ENCODE data around the gene SEM1. TPM values are rescaled to one million over a fixed set of nuclear protein-coding genes. Genes with fewer than 3 reads are reported as not detected.

SEM1 gene
- total and polyA plus RNA-seq, 9 donors: 20.5 to 308 (median 45.9) TPM

- Histone ChIP-seq H3K27me3 (no peaks in the 10 kb centered on the region), H3K4me3 (no peak overlapping the region), H3K4me1 (ENCODE audit: insufficient read depth) (peaks cover 2% of the 10 kb centered on the region), H3K36me3 (no peaks in the 10 kb centered on the region), H3K27ac (no peak overlapping the region), H3K9me3 (no peaks in the 10 kb centered on the region)
- TF ChIP-seq POLR2A (IDR thresholded peaks at IDR 0.05): no peak
- 90 to 97% (median 94%) methylated on average over 1 of the region's 1 CpG for WGBS, 3 donors
- DNase-seq: no peak
- intact Hi-C loops (cut with DNase I): no loop called here
These were observed 23.9 kb downstream of the SEM1 start for GRCh38 chr7:96685755-96686154.

DNA sequence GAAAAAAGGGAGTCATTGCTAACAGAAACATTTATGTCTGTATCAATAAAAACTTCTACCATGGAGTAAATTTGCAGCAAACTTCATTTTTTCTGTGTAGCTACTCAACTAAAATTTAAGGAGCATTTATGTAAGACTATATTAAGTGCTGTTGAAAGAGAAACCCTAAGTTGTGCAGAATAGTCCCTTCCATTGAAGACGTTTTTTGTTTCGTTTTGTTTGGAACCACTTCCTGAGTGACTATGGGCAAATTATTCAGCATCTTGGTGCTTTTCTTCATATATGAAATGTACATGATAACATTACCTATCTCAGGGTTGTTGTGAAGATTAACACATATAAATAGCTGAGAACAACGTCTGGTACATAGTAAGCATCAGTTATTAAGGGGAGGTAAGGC, 24.3 kb downstream of the SEM1 start:
- TF ChIP-seq POLR2A (IDR thresholded peaks at IDR 0.05): no peak
- TF ChIP-seq CTCF (IDR thresholded peaks at IDR 0.05): no peak
- no peak for TF ChIP-seq EP300 (IDR thresholded peaks at IDR 0.05)
- Histone ChIP-seq H3K27me3 (no peaks in the 10 kb centered on the region), H3K4me1 (ENCODE audit: insufficient read depth) (peaks cover 2% of the 10 kb centered on the region), H3K27ac (no peak overlapping the region), H3K4me3 (no peak overlapping the region), H3K36me3 (no peaks in the 10 kb centered on the region), H3K9me3 (no peaks in the 10 kb centered on the region)
- no peak for DNase-seq
- 79 to 85% (median 85%) methylated on average over 3 of the region's 3 CpGs for WGBS, 3 donors
- intact Hi-C loops (cut with DNase I): no loop called here

DNA sequence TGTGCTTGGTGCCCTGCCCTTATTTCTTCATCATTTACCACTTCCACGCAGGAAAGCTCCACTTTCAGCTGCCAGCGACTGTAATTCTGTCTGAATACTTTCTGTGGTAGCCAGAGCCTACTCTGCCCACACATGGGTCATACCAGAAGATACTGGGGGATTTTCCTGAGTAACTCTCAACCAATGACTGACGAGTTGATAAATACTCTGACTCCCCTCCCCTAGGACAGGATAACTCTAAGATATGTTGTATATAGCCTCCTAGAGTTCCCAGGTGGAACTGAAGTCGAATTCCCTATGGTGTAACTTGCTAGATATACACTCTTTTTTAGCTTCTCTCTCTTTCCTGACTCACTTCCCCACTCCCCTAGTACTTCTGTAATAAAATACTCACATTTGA, 29.8 kb downstream of the SEM1 start:
- peaks cover 2% of the 10 kb centered on the region for H3K4me1 ChIP-seq (ENCODE audit: insufficient read depth)
- peaks cover 4% of the 10 kb centered on the region for H3K27me3 ChIP-seq
- intact Hi-C loops (cut with DNase I): no loop called here
- no peak overlapping the region for H3K27ac ChIP-seq
- no peak overlapping the region for H3K4me3 ChIP-seq
- 92 to 93% (median 93%) methylated on average over 4 of the region's 4 CpGs for WGBS, 3 donors
- H3K9me3 ChIP-seq: no peaks in the 10 kb centered on the region
- no peaks in the 10 kb centered on the region for H3K36me3 ChIP-seq
- TF ChIP-seq POLR2A (IDR thresholded peaks at IDR 0.05): no peak
- TF ChIP-seq EP300 (IDR thresholded peaks at IDR 0.05): no peak
- no peak for TF ChIP-seq CTCF (IDR thresholded peaks at IDR 0.05)
- DNase-seq: no peak

DNA sequence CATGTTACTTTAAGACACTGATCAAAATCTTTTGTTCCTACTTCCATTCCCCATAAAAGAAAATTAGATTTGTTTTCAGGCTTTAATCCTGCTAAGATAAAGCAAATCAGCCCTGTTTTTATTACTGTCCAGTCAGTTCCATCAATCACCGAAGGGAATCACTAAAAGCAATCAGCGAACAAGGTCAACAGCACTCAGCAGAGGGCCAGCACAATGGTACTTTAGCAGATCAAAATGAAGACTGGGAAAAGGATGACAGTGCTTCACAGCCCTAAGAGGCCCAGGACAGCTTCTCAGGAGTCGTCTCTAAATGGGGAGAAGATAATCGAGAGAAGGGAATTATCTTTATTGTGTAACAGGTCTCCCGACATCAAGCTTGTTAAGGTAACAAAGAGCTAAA, 32.7 kb downstream of the SEM1 start:
- Histone ChIP-seq H3K4me3 (no peak overlapping the region), H3K36me3 (no peaks in the 10 kb centered on the region), H3K9me3 (no peaks in the 10 kb centered on the region), H3K4me1 (ENCODE audit: insufficient read depth) (peaks cover 2% of the 10 kb centered on the region), H3K27me3 (peaks cover 4% of the 10 kb centered on the region), H3K27ac (no peak overlapping the region)
- TF ChIP-seq CTCF (IDR thresholded peaks at IDR 0.05) (no peak), EP300 (IDR thresholded peaks at IDR 0.05) (no peak), POLR2A (IDR thresholded peaks at IDR 0.05) (no peak)
- no peak for DNase-seq
- intact Hi-C loops (cut with DNase I): no loop called here
- 74 to 86% (median 81%) methylated on average over 5 of the region's 5 CpGs for WGBS, 3 donors

DNA sequence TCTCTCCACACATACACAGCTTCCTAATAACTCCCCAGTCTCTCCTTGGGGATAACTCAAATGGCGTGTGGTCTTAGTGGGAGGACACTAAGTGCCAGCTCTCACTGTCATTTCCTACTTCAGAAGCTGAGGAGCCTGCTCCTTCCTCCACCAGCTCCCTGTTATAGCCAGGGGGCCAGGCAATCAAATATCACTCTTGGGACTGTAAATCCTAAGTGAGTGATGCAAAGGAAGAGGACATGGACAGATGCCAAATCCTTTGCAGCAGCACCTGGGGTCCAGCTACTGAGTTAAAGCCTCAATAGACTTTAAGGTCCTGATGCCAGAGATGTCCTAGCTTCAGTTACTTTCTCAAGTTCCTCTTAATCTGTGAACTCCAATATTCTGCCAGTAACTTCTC, 34.1 kb downstream of the SEM1 start:
- H3K27me3 ChIP-seq: peaks cover 4% of the 10 kb centered on the region
- intact Hi-C loops (cut with DNase I): no loop called here
- no peak for DNase-seq
- WGBS, 3 donors: 89 to 91% (median 90%) methylated on average over 1 of the region's 1 CpG
- no peak for TF ChIP-seq POLR2A (IDR thresholded peaks at IDR 0.05)
- TF ChIP-seq CTCF (IDR thresholded peaks at IDR 0.05): no peak
- TF ChIP-seq EP300 (IDR thresholded peaks at IDR 0.05): no peak
- no peak overlapping the region for H3K4me3 ChIP-seq
- no peaks in the 10 kb centered on the region for H3K36me3 ChIP-seq
- no peaks in the 10 kb centered on the region for H3K9me3 ChIP-seq
- H3K4me1 ChIP-seq (ENCODE audit: insufficient read depth): peaks cover 2% of the 10 kb centered on the region
- H3K27ac ChIP-seq: no peak overlapping the region

Measured in ovary (tissue), 9 donors.